ENCODE results near the gene OSGIN1.

The OSGIN1 gene

DNA sequence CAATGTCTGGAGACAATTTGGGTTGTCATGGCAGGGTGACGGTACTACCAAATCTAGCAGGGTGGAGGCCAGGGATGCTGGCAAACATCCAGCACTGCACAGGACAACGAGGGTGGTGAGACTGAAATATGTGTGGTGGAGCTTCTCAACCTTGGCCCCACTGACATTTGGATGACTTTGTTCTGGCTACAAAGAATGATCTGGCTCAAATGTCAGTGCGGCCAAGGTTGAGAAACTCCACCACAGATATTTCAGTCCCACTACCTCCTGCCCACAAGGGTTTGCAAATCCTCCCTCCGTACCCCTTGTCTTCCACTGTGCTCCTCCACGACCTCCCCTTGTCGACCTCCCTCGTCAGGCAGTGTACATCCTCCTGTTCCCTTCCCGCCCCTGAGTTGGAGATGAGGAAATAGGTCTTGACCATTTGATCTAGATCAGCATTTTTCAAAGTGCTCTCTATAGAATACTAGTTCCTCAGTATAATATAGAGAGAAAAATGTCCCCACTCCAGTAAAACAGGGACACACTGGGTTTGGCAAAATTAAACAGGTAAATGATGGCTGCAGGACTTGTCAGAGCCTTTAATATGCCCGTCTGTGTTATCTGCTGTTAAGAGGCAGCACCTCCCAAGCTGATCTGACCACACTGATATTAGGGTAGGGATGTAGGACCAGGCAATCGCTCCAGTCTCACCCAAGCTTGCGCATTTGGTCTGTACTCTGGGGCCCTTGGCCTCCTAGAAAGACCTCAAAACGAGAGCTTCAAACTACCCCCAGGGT lies 6.8 kb downstream of the OSGIN1 start:
- Histone ChIP-seq H3K27me3 (ENCODE audit: insufficient read depth, low read length, poor library complexity) (no peaks in the 10 kb centered on the region), H4K5ac (ENCODE audit: low read length) (no peak overlapping the region)
- WGBS (ENCODE audit: extremely low coverage, insufficient coverage, low lambda C conversion rate) = no CpG with 5 or more reads among the region's 12 CpGs

DNA sequence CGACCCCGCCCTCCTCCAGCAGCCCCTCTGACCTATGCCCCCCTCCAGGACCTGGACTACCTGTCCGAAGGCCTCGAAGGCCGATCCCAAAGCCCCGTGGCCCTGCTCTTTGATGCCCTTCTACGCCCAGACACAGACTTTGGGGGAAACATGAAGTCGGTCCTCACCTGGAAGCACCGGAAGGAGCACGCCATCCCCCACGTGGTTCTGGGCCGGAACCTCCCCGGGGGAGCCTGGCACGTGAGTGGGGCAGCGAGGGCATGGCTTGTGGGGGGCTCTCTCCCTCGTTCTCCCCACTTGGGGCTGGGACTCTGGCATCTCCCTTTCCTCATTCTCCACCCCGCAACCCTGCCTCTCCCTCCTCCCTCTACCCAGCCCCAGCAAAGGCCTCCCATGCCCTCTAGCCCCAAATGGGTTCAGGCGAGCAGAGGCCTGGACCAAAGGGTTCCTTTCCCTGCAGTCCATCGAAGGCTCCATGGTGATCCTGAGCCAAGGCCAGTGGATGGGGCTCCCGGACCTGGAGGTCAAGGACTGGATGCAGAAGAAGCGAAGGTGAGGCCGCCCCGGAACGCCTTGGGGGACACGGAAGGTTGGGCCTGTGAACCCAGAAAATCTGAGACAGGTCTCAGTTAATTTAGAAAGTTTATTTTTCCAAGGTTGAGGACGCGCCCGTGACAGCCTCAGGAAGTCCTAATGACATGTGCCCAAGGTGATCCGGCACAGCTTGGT lies 7.6 kb downstream of the OSGIN1 start:
- Histone ChIP-seq H4K8ac (ENCODE audit: low read depth, low read length) (no peak overlapping the region), H3K56ac (ENCODE audit: low read length) (peak overlapping the region; percentile 50), H2BK5ac (ENCODE audit: low read length) (no peak overlapping the region), H3K9ac (ENCODE audit: low read length) (no peak overlapping the region), H3K18ac (ENCODE audit: low read length) (no peak overlapping the region), H3K27ac (ENCODE audit: low read depth, low read length) (no peak overlapping the region), H4K5ac (ENCODE audit: low read length) (no peak overlapping the region), H3K27me3 (ENCODE audit: insufficient read depth, low read length, poor library complexity) (no peaks in the 10 kb centered on the region), H3K79me1 (ENCODE audit: low read length) (no peaks in the 10 kb centered on the region), H3K4me1 (ENCODE audit: control insufficient read depth, low read depth, low read length) (no peaks in the 10 kb centered on the region), H2BK15ac (replicated peaks; ENCODE audit: low read depth) (no peak overlapping the region), H3K4ac (ENCODE audit: low read depth, low read length) (no peak overlapping the region), H2BK120ac (ENCODE audit: low read depth, low read length) (no peak overlapping the region), H3K36me3 (ENCODE audit: control insufficient read depth, insufficient read depth, low read length) (no peaks in the 10 kb centered on the region), H3K79me2 (ENCODE audit: control insufficient read depth, insufficient read depth, low read length) (no peaks in the 10 kb centered on the region), H3K4me3 (ENCODE audit: low read length) (no peak overlapping the region), H3K23ac (ENCODE audit: low read length) (no peak overlapping the region), H2AK5ac (ENCODE audit: low read length) (no peak overlapping the region), H3K4me2 (ENCODE audit: low read length) (no peak overlapping the region)
- WGBS (ENCODE audit: extremely low coverage, insufficient coverage, low lambda C conversion rate) = no CpG with 5 or more reads among the region's 29 CpGs
- DNase-seq = no peak

More for the DNA sequence above, 6.8 kb downstream of the OSGIN1 start:
- H2AK5ac ChIP-seq (ENCODE audit: low read length) = no peak overlapping the region
- H2BK5ac ChIP-seq (ENCODE audit: low read length) = no peak overlapping the region
- H3K18ac ChIP-seq (ENCODE audit: low read length) = no peak overlapping the region
- H3K4ac ChIP-seq (ENCODE audit: low read depth, low read length) = no peak overlapping the region
- no peak for DNase-seq
- H3K79me2 ChIP-seq (ENCODE audit: control insufficient read depth, insufficient read depth, low read length) = no peaks in the 10 kb centered on the region
- no peak overlapping the region for H4K8ac ChIP-seq (ENCODE audit: low read depth, low read length)
- H3K56ac ChIP-seq (ENCODE audit: low read length) = no peak overlapping the region
- no peak overlapping the region for H3K27ac ChIP-seq (ENCODE audit: low read depth, low read length)
- no peak overlapping the region for H3K4me3 ChIP-seq (ENCODE audit: low read length)
- no peak overlapping the region for H2BK120ac ChIP-seq (ENCODE audit: low read depth, low read length)
- H3K4me2 ChIP-seq (ENCODE audit: low read length) = no peak overlapping the region
- H3K4me1 ChIP-seq (ENCODE audit: control insufficient read depth, low read depth, low read length) = no peaks in the 10 kb centered on the region
- H3K36me3 ChIP-seq (ENCODE audit: control insufficient read depth, insufficient read depth, low read length) = no peaks in the 10 kb centered on the region
- H3K23ac ChIP-seq (ENCODE audit: low read length) = no peak overlapping the region
- no peak overlapping the region for H3K9ac ChIP-seq (ENCODE audit: low read length)
- H2BK15ac ChIP-seq (replicated peaks; ENCODE audit: low read depth) = no peak overlapping the region
- no peaks in the 10 kb centered on the region for H3K79me1 ChIP-seq (ENCODE audit: low read length)

DNA sequence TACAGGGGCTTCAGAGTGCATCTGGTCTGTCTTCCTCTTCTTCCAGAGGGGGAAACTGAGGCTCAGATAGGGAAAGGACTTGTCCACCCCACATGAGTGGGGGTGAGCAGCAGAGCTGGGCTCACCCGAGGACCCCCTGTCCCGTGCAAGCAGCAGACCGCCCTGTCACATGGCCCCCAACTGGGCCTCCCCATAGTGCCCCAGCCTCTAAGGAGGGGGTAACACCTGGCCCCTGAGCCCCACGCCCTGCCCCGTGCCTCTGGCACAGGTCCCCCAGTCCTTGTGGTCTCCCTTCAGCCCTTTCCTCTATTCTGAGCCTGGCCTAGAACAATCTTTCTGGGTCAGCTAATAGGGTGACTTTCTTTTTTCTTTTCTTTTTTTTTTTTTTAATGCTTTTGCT lies 8.6 kb downstream of the OSGIN1 start:
- Histone ChIP-seq H3K27me3 (ENCODE audit: insufficient read depth, low read length, poor library complexity) (no peaks in the 10 kb centered on the region), H3K4me1 (ENCODE audit: control insufficient read depth, low read depth, low read length) (no peaks in the 10 kb centered on the region), H3K79me2 (ENCODE audit: control insufficient read depth, insufficient read depth, low read length) (no peaks in the 10 kb centered on the region), H3K27ac (ENCODE audit: low read depth, low read length) (no peak overlapping the region), H2AK5ac (ENCODE audit: low read length) (no peak overlapping the region), H3K23ac (ENCODE audit: low read length) (no peak overlapping the region), H2BK120ac (ENCODE audit: low read depth, low read length) (no peak overlapping the region), H3K36me3 (ENCODE audit: control insufficient read depth, insufficient read depth, low read length) (no peaks in the 10 kb centered on the region), H2BK5ac (ENCODE audit: low read length) (no peak overlapping the region), H3K56ac (ENCODE audit: low read length) (no peak overlapping the region), H4K8ac (ENCODE audit: low read depth, low read length) (no peak overlapping the region), H3K4me2 (ENCODE audit: low read length) (no peak overlapping the region), H3K9ac (ENCODE audit: low read length) (no peak overlapping the region), H3K18ac (ENCODE audit: low read length) (no peak overlapping the region), H3K4ac (ENCODE audit: low read depth, low read length) (no peak overlapping the region), H3K79me1 (ENCODE audit: low read length) (no peaks in the 10 kb centered on the region), H4K5ac (ENCODE audit: low read length) (no peak overlapping the region), H3K4me3 (ENCODE audit: low read length) (no peak overlapping the region), H2BK15ac (replicated peaks; ENCODE audit: low read depth) (no peak overlapping the region)
- no peak for DNase-seq
- no CpG with 5 or more reads among the region's 5 CpGs for WGBS (ENCODE audit: extremely low coverage, insufficient coverage, low lambda C conversion rate)

DNA sequence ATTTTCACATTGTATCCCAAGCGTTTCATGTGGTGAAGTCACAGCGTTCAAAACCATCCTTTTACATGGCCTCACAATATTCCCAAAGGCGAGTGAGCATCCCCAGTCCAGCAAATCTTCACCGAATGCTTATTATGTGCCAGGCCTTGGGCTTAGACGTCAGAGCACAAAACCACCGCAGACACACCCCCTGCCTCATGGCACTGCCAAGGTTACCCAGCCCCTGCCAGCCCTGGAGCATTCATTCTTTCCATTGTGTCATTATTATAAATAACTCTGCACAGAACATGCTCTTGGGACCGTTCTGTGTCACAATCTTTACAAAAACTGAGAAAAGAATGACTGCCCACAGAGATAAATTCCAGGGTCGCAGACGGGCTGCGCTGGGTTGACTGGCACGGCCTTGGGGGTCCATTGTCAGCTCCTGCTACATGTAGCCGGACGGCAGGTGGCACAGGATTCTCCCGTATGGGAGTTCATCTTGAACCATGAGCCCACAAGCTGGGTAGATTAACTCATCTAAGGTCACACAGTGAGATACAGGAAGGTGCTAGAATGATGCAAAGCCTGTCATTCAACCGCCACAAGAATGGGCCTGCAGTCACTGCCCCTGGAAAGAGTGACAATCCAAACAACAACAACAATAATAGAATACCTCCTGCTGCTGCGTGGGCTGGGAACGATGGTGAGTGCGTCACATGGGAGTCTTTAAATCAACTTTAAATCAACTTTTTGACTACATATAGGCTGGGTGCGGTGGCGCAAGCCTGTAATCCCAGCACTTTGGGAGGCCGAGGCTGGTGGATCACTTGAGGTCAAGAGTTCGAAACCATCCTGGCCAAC lies 10.5 kb downstream of the OSGIN1 start:
- WGBS (ENCODE audit: extremely low coverage, insufficient coverage, low lambda C conversion rate) = no CpG with 5 or more reads among the region's 22 CpGs
- Histone ChIP-seq H2AK5ac (ENCODE audit: low read length) (no peak overlapping the region), H3K27ac (ENCODE audit: low read depth, low read length) (no peak overlapping the region), H2BK120ac (ENCODE audit: low read depth, low read length) (no peak overlapping the region), H3K23ac (ENCODE audit: low read length) (no peak overlapping the region), H3K79me1 (ENCODE audit: low read length) (no peaks in the 10 kb centered on the region), H3K4me1 (ENCODE audit: control insufficient read depth, low read depth, low read length) (no peaks in the 10 kb centered on the region), H3K27me3 (ENCODE audit: insufficient read depth, low read length, poor library complexity) (no peaks in the 10 kb centered on the region), H3K4me3 (ENCODE audit: low read length) (no peak overlapping the region), H4K5ac (ENCODE audit: low read length) (no peak overlapping the region), H4K8ac (ENCODE audit: low read depth, low read length) (no peak overlapping the region), H2BK5ac (ENCODE audit: low read length) (no peak overlapping the region), H3K56ac (ENCODE audit: low read length) (no peak overlapping the region), H2BK15ac (replicated peaks; ENCODE audit: low read depth) (no peak overlapping the region), H3K4me2 (ENCODE audit: low read length) (no peak overlapping the region), H3K79me2 (ENCODE audit: control insufficient read depth, insufficient read depth, low read length) (no peaks in the 10 kb centered on the region), H3K4ac (ENCODE audit: low read depth, low read length) (no peak overlapping the region), H3K18ac (ENCODE audit: low read length) (no peak overlapping the region), H3K36me3 (ENCODE audit: control insufficient read depth, insufficient read depth, low read length) (no peaks in the 10 kb centered on the region), H3K9ac (ENCODE audit: low read length) (no peak overlapping the region)
- DNase-seq = no peak

DNA sequence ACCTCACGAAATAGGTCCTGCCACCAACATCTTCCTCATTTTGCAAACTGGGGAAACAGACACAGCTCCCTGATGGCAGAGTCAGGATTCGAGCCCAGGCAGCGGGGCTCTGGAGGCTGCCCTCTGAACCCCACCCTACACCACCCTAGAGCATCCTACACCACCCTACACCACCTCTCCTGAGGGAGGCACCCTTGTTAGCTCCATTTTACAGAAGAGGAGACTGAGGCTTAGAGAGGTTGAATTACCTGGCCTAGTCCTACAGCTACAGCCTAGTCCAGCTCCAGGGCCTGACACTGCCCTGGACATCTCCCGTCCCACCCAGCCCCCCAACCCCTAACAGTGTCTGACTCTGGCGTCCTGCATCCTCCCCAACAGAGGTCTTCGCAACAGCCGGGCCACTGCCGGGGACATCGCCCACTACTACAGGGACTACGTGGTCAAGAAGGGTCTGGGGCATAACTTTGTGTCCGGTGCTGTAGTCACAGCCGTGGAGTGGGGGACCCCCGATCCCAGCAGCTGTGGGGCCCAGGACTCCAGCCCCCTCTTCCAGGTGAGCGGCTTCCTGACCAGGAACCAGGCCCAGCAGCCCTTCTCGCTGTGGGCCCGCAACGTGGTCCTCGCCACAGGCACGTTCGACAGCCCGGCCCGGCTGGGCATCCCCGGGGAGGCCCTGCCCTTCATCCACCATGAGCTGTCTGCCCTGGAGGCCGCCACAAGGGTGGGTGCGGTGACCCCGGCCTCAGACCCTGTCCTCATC lies 11.8 kb downstream of the OSGIN1 start:
- Histone ChIP-seq H3K4me1 (ENCODE audit: control insufficient read depth, low read depth, low read length) (no peaks in the 10 kb centered on the region), H4K5ac (ENCODE audit: low read length) (no peak overlapping the region), H3K23ac (ENCODE audit: low read length) (no peak overlapping the region), H3K79me1 (ENCODE audit: low read length) (no peaks in the 10 kb centered on the region), H3K27ac (ENCODE audit: low read depth, low read length) (no peak overlapping the region), H3K18ac (ENCODE audit: low read length) (no peak overlapping the region), H3K4me3 (ENCODE audit: low read length) (no peak overlapping the region), H2BK120ac (ENCODE audit: low read depth, low read length) (no peak overlapping the region), H3K27me3 (ENCODE audit: insufficient read depth, low read length, poor library complexity) (peaks cover 3% of the 10 kb centered on the region), H4K8ac (ENCODE audit: low read depth, low read length) (no peak overlapping the region), H3K4ac (ENCODE audit: low read depth, low read length) (no peak overlapping the region), H3K9ac (ENCODE audit: low read length) (no peak overlapping the region), H3K4me2 (ENCODE audit: low read length) (no peak overlapping the region), H3K56ac (ENCODE audit: low read length) (no peak overlapping the region), H2BK15ac (replicated peaks; ENCODE audit: low read depth) (no peak overlapping the region), H2AK5ac (ENCODE audit: low read length) (no peak overlapping the region), H2BK5ac (ENCODE audit: low read length) (no peak overlapping the region), H3K79me2 (ENCODE audit: control insufficient read depth, insufficient read depth, low read length) (no peaks in the 10 kb centered on the region), H3K36me3 (ENCODE audit: control insufficient read depth, insufficient read depth, low read length) (no peaks in the 10 kb centered on the region)
- DNase-seq = no peak
- WGBS (ENCODE audit: extremely low coverage, insufficient coverage, low lambda C conversion rate) = no CpG with 5 or more reads among the region's 26 CpGs

Data from mesendoderm (in vitro differentiated cells).